OCI-LY3 (cell line): ENCODE data around the gene RABL2B.
"Not testable (repeated sequence)": the region's sequence is repeated elsewhere in the genome, so short reads cannot be mapped to it uniquely, and the experiment has no call there.

ENCODE experiments used
- CTCF ChIP-seq: fragments of 200-600, 300-600 bp; sonication (generic); IDR thresholded peaks from 2 replicates; pipeline ENCODE4 v1.5.1; 2014; ENCODE audit warnings: antibody characterized with exemption, low read length, low read depth
- EZH2phosphoT487 ChIP-seq: fragments of 200-600 bp; shearing (Covaris generic); IDR thresholded peaks from 2 replicates; pipeline ENCODE4 v1.6.1; 2018; ENCODE audit warnings: antibody characterized with exemption, mixed run types, low read depth

GRCh38 chr22:50759597-50760341 is 23.7 kb downstream of the RABL2B start:
- not testable (repeated sequence) for TF ChIP-seq CTCF, EZH2phosphoT487
